ENCODE data around the gene ODAD4.

ODAD4 gene

DNA sequence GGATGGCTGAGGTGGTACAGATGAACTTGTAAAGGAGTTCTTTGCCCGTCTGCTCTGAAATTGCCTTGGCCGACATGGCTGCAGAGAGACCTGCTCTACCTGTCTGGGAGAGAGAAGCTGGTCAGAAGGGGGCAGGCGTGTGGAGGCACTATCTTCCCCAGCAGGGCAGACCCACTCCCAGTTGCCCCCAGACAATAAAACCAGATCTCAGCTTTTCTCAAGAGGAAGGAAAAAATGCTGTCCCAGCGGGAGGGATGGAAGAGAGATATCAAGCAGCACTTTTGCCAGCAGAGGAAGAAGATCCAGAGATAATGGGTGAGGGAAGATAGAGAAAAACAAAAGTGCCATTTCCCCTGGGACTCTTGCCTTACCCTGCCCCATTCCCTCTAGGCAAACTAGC is 16.6 kb upstream of the ODAD4 start:
- TF ChIP-seq, protein P1, sequence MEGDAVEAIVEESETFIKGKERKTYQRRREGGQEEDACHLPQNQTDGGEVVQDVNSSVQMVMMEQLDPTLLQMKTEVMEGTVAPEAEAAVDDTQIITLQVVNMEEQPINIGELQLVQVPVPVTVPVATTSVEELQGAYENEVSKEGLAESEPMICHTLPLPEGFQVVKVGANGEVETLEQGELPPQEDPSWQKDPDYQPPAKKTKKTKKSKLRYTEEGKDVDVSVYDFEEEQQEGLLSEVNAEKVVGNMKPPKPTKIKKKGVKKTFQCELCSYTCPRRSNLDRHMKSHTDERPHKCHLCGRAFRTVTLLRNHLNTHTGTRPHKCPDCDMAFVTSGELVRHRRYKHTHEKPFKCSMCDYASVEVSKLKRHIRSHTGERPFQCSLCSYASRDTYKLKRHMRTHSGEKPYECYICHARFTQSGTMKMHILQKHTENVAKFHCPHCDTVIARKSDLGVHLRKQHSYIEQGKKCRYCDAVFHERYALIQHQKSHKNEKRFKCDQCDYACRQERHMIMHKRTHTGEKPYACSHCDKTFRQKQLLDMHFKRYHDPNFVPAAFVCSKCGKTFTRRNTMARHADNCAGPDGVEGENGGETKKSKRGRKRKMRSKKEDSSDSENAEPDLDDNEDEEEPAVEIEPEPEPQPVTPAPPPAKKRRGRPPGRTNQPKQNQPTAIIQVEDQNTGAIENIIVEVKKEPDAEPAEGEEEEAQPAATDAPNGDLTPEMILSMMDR (IDR thresholded peaks at IDR 0.05) = no peak
- no peak overlapping the region for H3K27ac ChIP-seq
- H3K4me3 ChIP-seq = no peak overlapping the region
- DNase-seq (ENCODE audit: low spot score) = no peak

- Histone ChIP-seq H3K4me3 (no peak overlapping the region), H3K27ac (no peak overlapping the region)
- TF ChIP-seq, protein P1 (IDR thresholded peaks at IDR 0.05) = no peak
- DNase-seq (ENCODE audit: low spot score) = no peak
Measured at GRCh38 chr17:41914358-41914766, 16.1 kb upstream of the ODAD4 start.

DNA sequence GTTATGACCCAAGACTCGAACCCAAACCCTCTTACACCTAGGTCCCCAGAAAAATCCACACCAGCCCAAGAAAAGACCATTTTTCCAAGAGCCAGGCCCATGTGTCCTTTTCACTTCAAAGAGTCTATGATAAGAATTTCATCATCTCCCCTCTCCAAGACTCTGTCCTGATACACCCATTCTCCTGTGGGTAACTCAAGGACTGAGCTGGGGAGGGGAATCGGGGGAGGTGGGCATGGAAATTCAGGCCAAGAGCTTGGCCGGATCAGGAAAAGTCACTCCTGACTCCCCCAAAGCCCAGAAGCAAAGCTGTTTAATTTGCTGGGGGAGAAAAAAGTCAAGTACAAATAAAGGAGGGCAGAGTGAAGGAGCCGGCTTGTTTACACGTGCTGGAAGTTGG is 15.4 kb upstream of the ODAD4 start:
- no peak overlapping the region for H3K27ac ChIP-seq

DNA sequence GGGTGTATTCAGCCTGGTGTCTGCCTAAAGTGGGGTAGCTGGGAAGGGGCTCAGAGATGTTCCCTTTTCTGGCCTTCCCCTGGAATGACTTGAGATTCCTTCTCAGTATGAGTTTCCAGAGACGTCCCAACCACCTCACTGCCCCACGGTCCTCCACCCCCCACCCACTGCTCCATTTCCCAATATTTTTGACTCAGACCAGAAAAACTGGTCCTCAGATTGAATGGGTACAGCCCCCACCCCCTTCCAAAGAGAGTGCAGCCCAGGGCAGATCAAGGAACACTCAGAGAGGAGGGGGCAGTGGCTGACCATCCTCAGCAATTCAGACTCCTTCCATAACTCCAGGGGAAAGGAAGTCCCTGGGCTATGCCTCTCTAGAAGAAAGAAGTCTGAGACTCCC is 14.9 kb upstream of the ODAD4 start:
- H3K27ac ChIP-seq = no peak overlapping the region

More for the DNA sequence above, 15.4 kb upstream of the ODAD4 start:
- no peak overlapping the region for H3K4me3 ChIP-seq
- TF ChIP-seq, protein P1 (IDR thresholded peaks at IDR 0.05) = no peak
- no peak for DNase-seq (ENCODE audit: low spot score)

DNA sequence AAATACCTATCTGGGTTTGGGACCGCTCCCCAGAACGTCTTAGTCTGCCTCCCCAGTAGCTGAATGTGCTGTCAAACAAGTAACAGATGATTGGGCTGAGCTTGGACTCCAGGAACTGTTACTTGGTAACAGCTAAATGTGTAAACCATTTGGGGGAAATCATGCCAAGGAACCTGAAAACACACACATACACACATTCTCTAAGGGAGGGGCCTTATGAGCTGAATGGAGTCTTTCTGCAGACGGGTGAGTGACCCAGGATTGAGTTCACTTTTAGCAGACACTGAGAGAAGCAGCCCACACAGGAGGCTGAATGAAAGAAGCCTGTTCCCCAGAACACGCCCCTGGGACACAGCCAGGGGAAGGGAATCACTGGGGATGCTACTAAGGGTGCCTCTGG is 13.2 kb upstream of the ODAD4 start:
- Histone ChIP-seq H3K4me3 (peak overlapping the region; percentile 88), H3K27ac (peak overlapping the region in 1 of 2 donors; percentile 92)
- DNase-seq (ENCODE audit: low spot score) = no peak
- TF ChIP-seq, protein P1 (IDR thresholded peaks at IDR 0.05) = no peak

More for the DNA sequence above, 14.9 kb upstream of the ODAD4 start:
- no peak overlapping the region for H3K4me3 ChIP-seq
- TF ChIP-seq, protein P1 (IDR thresholded peaks at IDR 0.05) = no peak
- DNase-seq (ENCODE audit: low spot score) = no peak

DNA sequence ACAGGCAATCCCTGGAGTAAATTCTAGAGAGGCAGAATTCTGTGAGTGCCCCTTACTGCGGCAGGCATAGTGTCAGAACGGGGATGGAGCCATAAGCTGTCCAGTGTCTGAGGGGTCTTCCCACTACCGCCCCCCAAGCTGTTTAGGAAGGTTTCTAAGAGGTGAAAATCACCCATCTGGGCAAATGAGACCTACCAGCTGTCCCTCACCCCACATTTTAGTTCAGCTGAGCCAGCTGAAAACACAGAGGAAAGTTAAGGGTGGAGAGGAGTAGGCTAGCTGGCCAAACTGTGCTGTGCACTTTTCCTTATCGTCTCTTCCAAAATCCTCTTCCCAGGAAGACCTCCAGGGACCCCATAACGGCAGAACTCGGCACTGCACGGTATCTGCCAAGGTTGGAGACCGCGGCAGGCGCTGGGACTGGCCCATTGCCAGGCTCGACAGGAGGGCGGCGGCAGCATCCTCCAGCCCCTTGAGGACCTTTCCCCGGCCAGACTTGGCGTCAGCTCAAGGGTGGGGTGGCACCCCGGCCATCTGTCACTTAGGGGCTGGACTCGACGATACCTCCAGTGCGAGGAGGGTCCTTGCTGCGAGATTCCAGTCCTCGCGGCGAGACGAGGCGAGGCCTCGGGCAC is 12.6 kb upstream of the ODAD4 start:
- H3K27ac ChIP-seq = peak overlapping the region; percentile 71 to 92
- peak; percentile 79 for DNase-seq (ENCODE audit: low spot score)
- TF ChIP-seq, protein P1 (IDR thresholded peaks at IDR 0.05) = no peak
- H3K4me3 ChIP-seq = peak overlapping the region; percentile 88
